K562 (cell line): ENCODE results near the gene KISS1R. TPM values are rescaled to one million over a fixed set of nuclear protein-coding genes. Genes with fewer than 3 reads are reported as not detected.

Experiments used
- ATAC-seq: fragments of 200-7000 bp; cut with Tn5 transposase; 3 replicates; pipeline ENCODE4 v1.9.1; 2020; ENCODE audit warnings: moderate library complexity
- BruUV-seq: library from RNA; stranded (reverse); fragments of 400-500 nt; replicated peaks from 2 replicates; lab custom pipeline; 2021; lab: Mats Ljungman, UMichigan
- CTCF ChIA-PET: fragments of 300-600 bp; formaldehyde crosslinking; extraction: SDS; loops from one replicate; lab custom pipeline; 2021; ENCODE audit warnings: low intra/inter-chr PET ratio; lab: Yijun Ruan, JAX
- POLR2A ChIA-PET: fragments of 300-600, 350-650 bp; sonication (Branson Sonifier 250); formaldehyde crosslinking; extraction: SDS; loops from one replicate; lab custom pipeline; 2021; ENCODE audit warnings: antibody characterized with exemption, inconsistent platforms; lab: Yijun Ruan, JAX
- DNase-seq, 4 experiments: peaks; one replicate each; pipeline versions ENCODE4 v3.0.0 to v3.0.0-alpha.2; 2011 to 2018; ENCODE audit warnings: low spot score in 3 of 4, mixed read lengths in 3 of 4; ENCODE audit errors: extremely low read depth in 1 of 4
- FAIRE-seq: peaks from 2 replicates; lab custom pipeline; 2011; peaks lifted over from hg19 to GRCh38; lab: Jason Lieb, UNC
- H2AFZ ChIP-seq: 2 replicates; pipeline ENCODE4 v1.6.0; 2011; ENCODE audit warnings: low read depth, low read length, control low read depth, inconsistent platforms
- H3K27ac ChIP-seq: fragments of 200-600 bp; 3 replicates; pipeline ENCODE4 v1.8.0; 2011; ENCODE audit warnings: low read depth, mild to moderate bottlenecking, control low read depth, inconsistent platforms, low read length, moderate library complexity, mixed read lengths; ENCODE audit errors: extremely low read depth
- H3K27me3 ChIP-seq, 2 experiments: fragments of 300-600 bp in 1 of 2; 2 replicates in 1 of 2; 3 replicates in 1 of 2; pipeline versions ENCODE4 v1.6.0 to v1.8.0; 2011; ENCODE audit warnings: inconsistent platforms in 2 of 2, low read length in 2 of 2, mild to moderate bottlenecking in 1 of 2, mixed read lengths in 1 of 2, moderate library complexity in 1 of 2; ENCODE audit not compliant: control insufficient read depth in 2 of 2, insufficient read depth in 2 of 2
- H3K36me3 ChIP-seq: fragments of 300-600 bp; 3 replicates; pipeline ENCODE4 v1.8.0; 2011; ENCODE audit warnings: mild to moderate bottlenecking, low read length, inconsistent platforms; ENCODE audit not compliant: control insufficient read depth, insufficient read depth
- H3K4me1 ChIP-seq, 2 experiments: fragments of 200-600 bp in 1 of 2; replicated peaks in 1 of 2; 2 replicates in 1 of 2; 3 replicates in 1 of 2; pipeline versions ENCODE4 v1.5.1 to v1.8.0; 2011; ENCODE audit warnings: inconsistent platforms in 2 of 2, low read length in 2 of 2, mild to moderate bottlenecking in 1 of 2, mixed read lengths in 1 of 2, moderate library complexity in 1 of 2; ENCODE audit not compliant: control insufficient read depth in 2 of 2, insufficient read depth in 2 of 2
- H3K4me2 ChIP-seq: 2 replicates; pipeline ENCODE4 v1.6.1; 2011; ENCODE audit warnings: low read length, control low read depth, inconsistent platforms, mixed read lengths; ENCODE audit not compliant: insufficient read depth
- H3K4me3 ChIP-seq: fragments of 200-600 bp; sonication (generic), shearing (Covaris generic); 2 replicates; pipeline ENCODE4 v1.5.1; 2016; ENCODE audit warnings: control low read depth, inconsistent platforms
- H3K79me2 ChIP-seq: fragments of 200-600 bp; 3 replicates; pipeline ENCODE4 v1.8.0; 2011; ENCODE audit warnings: low read length, inconsistent platforms; ENCODE audit not compliant: control insufficient read depth, insufficient read depth
- H3K9ac ChIP-seq, 2 experiments: 2 replicates each; pipeline versions ENCODE4 v1.6.0 to v1.6.1; 2011; ENCODE audit warnings: low read depth in 2 of 2, low read length in 2 of 2, control low read depth in 1 of 2, inconsistent platforms in 1 of 2, mild to moderate bottlenecking in 1 of 2, mixed read lengths in 1 of 2; ENCODE audit not compliant: insufficient read depth in 1 of 2
- H3K9me1 ChIP-seq: one replicate; pipeline ENCODE4 v1.6.0; 2011; ENCODE audit warnings: inconsistent platforms, mild to moderate bottlenecking, low read length, moderate library complexity; ENCODE audit not compliant: control insufficient read depth, insufficient read depth
- H3K9me3 ChIP-seq: replicated peaks from 2 replicates; pipeline ENCODE4 v1.5.1; 2011; ENCODE audit warnings: low read depth, low read length, inconsistent platforms; ENCODE audit not compliant: control insufficient read depth, insufficient read depth
- H4K20me1 ChIP-seq: replicated peaks from 2 replicates; pipeline ENCODE4 v1.6.1; 2011; ENCODE audit warnings: low read length, inconsistent platforms, mixed read lengths; ENCODE audit not compliant: control insufficient read depth, insufficient read depth
- C11orf30 ChIP-seq: fragments of 450-650 bp; IDR thresholded peaks from 2 replicates; pipeline ENCODE4 v1.6.1; 2016; ENCODE audit warnings: low read depth, mild to moderate bottlenecking
- HCFC1 ChIP-seq: IDR thresholded peaks from 2 replicates; pipeline ENCODE4 v1.6.1; 2012; ENCODE audit warnings: low read depth, low read length, improper control_type of control experiment
- HDAC6 ChIP-seq: IDR thresholded peaks from 2 replicates; pipeline ENCODE4 v1.6.1; 2012; ENCODE audit warnings: low read depth, mild to moderate bottlenecking, control low read depth, inconsistent platforms, low read length, moderate library complexity
- MAFG ChIP-seq: fragments of 450-650 bp; conservative IDR thresholded peaks from 2 replicates; pipeline ENCODE4 v1.6.1; 2016; ENCODE audit warnings: missing genetic modification characterization, missing compliant biosample characterization
- MYNN ChIP-seq, 2 experiments: sonication (generic); formaldehyde crosslinking in 1 of 2; IDR thresholded peaks; 2 replicates each; pipeline versions ENCODE4 v1.5.0 to v1.6.1; 2016 to 2020; ENCODE audit warnings: antibody characterized with exemption in 1 of 2, missing genetic modification reagents in 1 of 2
- NCOR1 ChIP-seq: fragments of 450-650 bp; IDR thresholded peaks from 2 replicates; pipeline ENCODE4 v1.6.1; 2016; ENCODE audit warnings: mild to moderate bottlenecking, moderate library complexity
- TAF15 ChIP-seq: fragments of 200-400 bp; formaldehyde crosslinking; IDR thresholded peaks from 2 replicates; pipeline ENCODE4 v1.6.1; 2017; ENCODE audit warnings: mild to moderate bottlenecking, low read depth, low read length, moderate library complexity
- TCFL5 ChIP-seq: fragments of 250-450 bp; sonication (Bioruptor Pico); conservative IDR thresholded peaks from 2 replicates; pipeline ENCODE4 v1.6.1; 2021; ENCODE audit warnings: mild to moderate bottlenecking, moderate library complexity, matching md5 sums
- ZBTB7A ChIP-seq: IDR thresholded peaks from 2 replicates; pipeline ENCODE4 v1.6.1; 2011; ENCODE audit warnings: low read depth, mild to moderate bottlenecking, low read length, moderate library complexity, borderline replicate concordance; ENCODE audit not compliant: control insufficient read depth
- WGBS: fragments of 100-300 bp; shearing (Covaris generic); methylation state at CpG from one replicate; pipeline ENCODE4 v1.1.6; 2016; ENCODE audit warnings: low coverage, mixed read lengths; ENCODE audit not compliant: insufficient coverage; ENCODE audit errors: missing lambda C conversion rate; 5-methylcytosine and 5-hydroxymethylcytosine counted together
- in situ Hi-C: fragments of 300-500 bp; cut with MboI; formaldehyde crosslinking; loops from 4 replicates; pipeline ENCODE4 v1.15.0; 2018; ENCODE audit warnings: inconsistent platforms, mixed read lengths
- intact Hi-C: fragments of 100-400 bp; cut with micrococcal nuclease; formaldehyde crosslinking; loops from 2 replicates; pipeline ENCODE4 v1.14.2; 2022
- polyA plus RNA-seq, 8 experiments: library from polyadenylated mRNA; depleted of rRNA in 4 of 8; stranded (reverse) in 5 of 8; unstranded in 3 of 8; fragments of >200 nt; fragmentation: Nextera tagmentation in 2 of 8; fragmentation: Illumina TruSeq in 1 of 8; extraction: Ambion mirVana in 2 of 8; extraction: Trizol in 1 of 8; gene quantifications; 2 replicates each; pipeline versions ENCODE4 v1.2.1 to v1.2.3, GENCODE V29; 2011 to 2014; ENCODE audit warnings: inconsistent platforms in 1 of 8, missing spikeins in 1 of 8
- total RNA-seq, 7 experiments: library from RNA; depleted of rRNA in 6 of 7; stranded (reverse); fragments of >200 nt in 6 of 7; fragmentation: Illumina TruSeq in 2 of 7; extraction: Trizol in 2 of 7; gene quantifications; 2 replicates each; pipeline versions ENCODE4 v1.2.1 to v1.2.3, GENCODE V29; 2011 to 2021; ENCODE audit warnings: low replicate concordance in 1 of 7
- TF ChIP-seq, protein P1 (sequence below), 3 experiments: fragments of 200-800 bp in 1 of 3; sonication (Bioruptor generic) in 1 of 3; sonication (generic) in 1 of 3; formaldehyde crosslinking in 1 of 3; IDR thresholded peaks; 2 replicates each; pipeline versions ENCODE4 v1.6.1 to v1.8.0; 2016 to 2022; ENCODE audit warnings: mild to moderate bottlenecking in 2 of 3, missing compliant biosample characterization in 2 of 3, missing genetic modification characterization in 2 of 3, missing genetic modification reagents in 1 of 3
- TF ChIP-seq, protein P2 (sequence below): fragments of 200-800 bp; sonication (Bioruptor generic); IDR thresholded peaks from 2 replicates; pipeline ENCODE4 v1.6.1; 2017; ENCODE audit warnings: missing genetic modification characterization, missing compliant biosample characterization
- TF ChIP-seq, protein P3 (sequence below): fragments of 250-450 bp; sonication (Bioruptor Pico); IDR thresholded peaks from 2 replicates; pipeline ENCODE4 v1.9.0; 2021; ENCODE audit warnings: mild to moderate bottlenecking, inconsistent platforms
- TF ChIP-seq, protein P4 (sequence below): fragments of 450-650 bp; IDR thresholded peaks from 2 replicates; pipeline ENCODE4 v1.7.0; 2016; ENCODE audit warnings: borderline replicate concordance

The KISS1R gene
- total and polyA plus RNA-seq, 9 of the 15 experiments (the other 6 are each of a cell fraction or from before 2014, with no cell fraction given) = 0.37 to 39.4 (median 2.0) TPM

DNA sequence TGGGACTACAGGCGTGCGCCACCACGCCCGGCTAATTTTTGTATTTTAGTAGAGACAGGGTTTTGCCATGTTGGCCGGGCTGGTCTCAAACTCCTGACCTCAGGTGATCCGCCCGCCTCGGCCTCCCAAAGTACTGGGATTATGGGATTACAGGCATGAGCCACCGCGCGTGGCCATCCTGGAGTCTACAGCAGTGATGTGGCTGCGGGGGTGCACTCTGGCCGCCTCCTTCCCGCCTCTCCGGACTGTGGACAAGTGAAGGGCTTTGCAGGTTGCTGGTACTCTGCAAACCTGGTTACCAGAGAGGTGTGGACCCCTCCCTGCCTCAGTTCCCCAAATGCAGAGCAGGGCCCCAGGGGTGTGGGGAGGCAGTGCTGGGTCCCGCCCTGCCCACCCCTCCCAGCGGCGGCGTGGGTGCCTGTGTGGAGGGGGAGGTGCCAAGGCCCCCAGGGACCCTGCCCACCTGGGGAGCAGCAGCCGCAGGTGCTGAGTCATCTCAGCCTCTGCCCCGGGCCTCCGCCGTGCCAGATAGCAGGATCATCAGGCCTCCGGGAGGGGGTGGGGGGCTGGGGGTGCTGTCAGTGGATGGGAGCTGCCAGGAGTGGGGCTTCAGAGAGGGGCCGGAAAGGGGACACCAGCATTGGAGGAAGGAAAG is 31.8 kb downstream of the KISS1R start:
- Histone ChIP-seq H3K9ac (no peak overlapping the region), H3K27ac (no peak overlapping the region), H3K9me3 (no peaks in the 10 kb centered on the region), H3K79me2 (peaks cover 83% of the 10 kb centered on the region), H3K4me3 (no peak overlapping the region), H3K9me1 (peaks cover 1% of the 10 kb centered on the region), H2AFZ (no peak overlapping the region), H3K27me3 (no peaks in the 10 kb centered on the region), H3K4me2 (no peak overlapping the region), H4K20me1 (peaks cover 18% of the 10 kb centered on the region), H3K4me1 (peaks cover 32 to 83% of the 10 kb centered on the region in 2 experiments), H3K36me3 (peaks cover 29% of the 10 kb centered on the region; the same call in 1 of the 3 replicates)
- BruUV-seq = no TSS peak
- 68% methylated on average over 24 of the region's 25 CpGs for WGBS
- DNase-seq = peak in 3 of 4 experiments; percentile 45 to 62 (median 53)
- POLR2A ChIA-PET = interaction anchor here (0.6 to 1.6 kb wide), 2 partner anchors 13 to 16 kb away, joined by 5 read pairs; no protein-coding TSS in a partner anchor
- CTCF ChIA-PET = no interaction called here
- in situ Hi-C loops (no loop called here), intact Hi-C loops (no loop called here)
- no peak for ATAC-seq
- FAIRE-seq = no peak
- TF ChIP-seq TCFL5 (CRISPR knock-in tag) (no peak), ZBTB7A (peak; percentile 67; the same call in 1 of the 2 replicates), HDAC6 (no peak), MAFG (tag) (peak; percentile 46; the same call in 1 of the 2 replicates), NCOR1 (no peak), C11orf30 (peak; percentile 47; the same call in 1 of the 2 replicates), MYNN (IDR thresholded peaks at IDR 0.05) (no peak), MYNN (CRISPR knock-in tag; IDR thresholded peaks at IDR 0.05) (no peak), HCFC1 (no peak), TAF15 (no peak)
- TF ChIP-seq, protein P1, sequence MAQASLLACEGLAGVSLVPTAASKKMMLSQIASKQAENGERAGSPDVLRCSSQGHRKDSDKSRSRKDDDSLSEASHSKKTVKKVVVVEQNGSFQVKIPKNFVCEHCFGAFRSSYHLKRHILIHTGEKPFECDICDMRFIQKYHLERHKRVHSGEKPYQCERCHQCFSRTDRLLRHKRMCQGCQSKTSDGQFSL (CRISPR knock-in tag; IDR thresholded peaks at IDR 0.05) = 0 out of 2 replicates have a peak, but pooled peaks have one; percentile 40
- TF ChIP-seq, protein P1 (tag; IDR thresholded peaks at IDR 0.05) = no peak
- TF ChIP-seq, protein P2, sequence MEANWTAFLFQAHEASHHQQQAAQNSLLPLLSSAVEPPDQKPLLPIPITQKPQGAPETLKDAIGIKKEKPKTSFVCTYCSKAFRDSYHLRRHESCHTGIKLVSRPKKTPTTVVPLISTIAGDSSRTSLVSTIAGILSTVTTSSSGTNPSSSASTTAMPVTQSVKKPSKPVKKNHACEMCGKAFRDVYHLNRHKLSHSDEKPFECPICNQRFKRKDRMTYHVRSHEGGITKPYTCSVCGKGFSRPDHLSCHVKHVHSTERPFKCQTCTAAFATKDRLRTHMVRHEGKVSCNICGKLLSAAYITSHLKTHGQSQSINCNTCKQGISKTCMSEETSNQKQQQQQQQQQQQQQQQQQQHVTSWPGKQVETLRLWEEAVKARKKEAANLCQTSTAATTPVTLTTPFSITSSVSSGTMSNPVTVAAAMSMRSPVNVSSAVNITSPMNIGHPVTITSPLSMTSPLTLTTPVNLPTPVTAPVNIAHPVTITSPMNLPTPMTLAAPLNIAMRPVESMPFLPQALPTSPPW (CRISPR knock-in tag) = peak; percentile 33; the same call in 1 of the 2 replicates
- TF ChIP-seq, protein P3, sequence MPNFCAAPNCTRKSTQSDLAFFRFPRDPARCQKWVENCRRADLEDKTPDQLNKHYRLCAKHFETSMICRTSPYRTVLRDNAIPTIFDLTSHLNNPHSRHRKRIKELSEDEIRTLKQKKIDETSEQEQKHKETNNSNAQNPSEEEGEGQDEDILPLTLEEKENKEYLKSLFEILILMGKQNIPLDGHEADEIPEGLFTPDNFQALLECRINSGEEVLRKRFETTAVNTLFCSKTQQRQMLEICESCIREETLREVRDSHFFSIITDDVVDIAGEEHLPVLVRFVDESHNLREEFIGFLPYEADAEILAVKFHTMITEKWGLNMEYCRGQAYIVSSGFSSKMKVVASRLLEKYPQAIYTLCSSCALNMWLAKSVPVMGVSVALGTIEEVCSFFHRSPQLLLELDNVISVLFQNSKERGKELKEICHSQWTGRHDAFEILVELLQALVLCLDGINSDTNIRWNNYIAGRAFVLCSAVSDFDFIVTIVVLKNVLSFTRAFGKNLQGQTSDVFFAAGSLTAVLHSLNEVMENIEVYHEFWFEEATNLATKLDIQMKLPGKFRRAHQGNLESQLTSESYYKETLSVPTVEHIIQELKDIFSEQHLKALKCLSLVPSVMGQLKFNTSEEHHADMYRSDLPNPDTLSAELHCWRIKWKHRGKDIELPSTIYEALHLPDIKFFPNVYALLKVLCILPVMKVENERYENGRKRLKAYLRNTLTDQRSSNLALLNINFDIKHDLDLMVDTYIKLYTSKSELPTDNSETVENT = no peak
- TF ChIP-seq, protein P4, sequence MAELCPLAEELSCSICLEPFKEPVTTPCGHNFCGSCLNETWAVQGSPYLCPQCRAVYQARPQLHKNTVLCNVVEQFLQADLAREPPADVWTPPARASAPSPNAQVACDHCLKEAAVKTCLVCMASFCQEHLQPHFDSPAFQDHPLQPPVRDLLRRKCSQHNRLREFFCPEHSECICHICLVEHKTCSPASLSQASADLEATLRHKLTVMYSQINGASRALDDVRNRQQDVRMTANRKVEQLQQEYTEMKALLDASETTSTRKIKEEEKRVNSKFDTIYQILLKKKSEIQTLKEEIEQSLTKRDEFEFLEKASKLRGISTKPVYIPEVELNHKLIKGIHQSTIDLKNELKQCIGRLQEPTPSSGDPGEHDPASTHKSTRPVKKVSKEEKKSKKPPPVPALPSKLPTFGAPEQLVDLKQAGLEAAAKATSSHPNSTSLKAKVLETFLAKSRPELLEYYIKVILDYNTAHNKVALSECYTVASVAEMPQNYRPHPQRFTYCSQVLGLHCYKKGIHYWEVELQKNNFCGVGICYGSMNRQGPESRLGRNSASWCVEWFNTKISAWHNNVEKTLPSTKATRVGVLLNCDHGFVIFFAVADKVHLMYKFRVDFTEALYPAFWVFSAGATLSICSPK = no peak
